ENCODE results near the gene MCRIP1. TPM values are rescaled to one million over a fixed set of nuclear protein-coding genes. Genes with fewer than 3 reads are reported as not detected.

MCRIP1 gene, protein sequence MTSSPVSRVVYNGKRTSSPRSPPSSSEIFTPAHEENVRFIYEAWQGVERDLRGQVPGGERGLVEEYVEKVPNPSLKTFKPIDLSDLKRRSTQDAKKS
- total RNA-seq (2021) (126 to 144 TPM (median 131 TPM) in 3 replicates), Bru-seq, nascent RNA (percentile 58 among the genes with signal in this experiment)
- long read RNA-seq, experiment 1, transcript MCRIP1-212 (5 exons, 2,979 nt): minor isoform, 9 of 218 reads
- long read RNA-seq, experiment 1, transcript MCRIP1-203 (6 exons, 925 nt): minor isoform, 52 of 218 reads
- long read RNA-seq, experiment 1, transcript MCRIP1-207 (4 exons, 2,775 nt): minor isoform, 12 of 218 reads
- long read RNA-seq, experiment 1, transcript MCRIP1-201 (5 exons, 1,209 nt): major isoform, 118 of 218 reads
- long read RNA-seq, experiment 1, partial matches to known transcripts: 4 of 218 reads
- long read RNA-seq, experiment 1, other reads (novel, unspliced or antisense): 14 of 218 reads
- long read RNA-seq, experiment 2, transcript MCRIP1-212 (5 exons, 2,979 nt): minor isoform, 16 of 164 reads
- long read RNA-seq, experiment 2, transcript MCRIP1-201 (5 exons, 1,209 nt): major isoform, 45 of 164 reads
- long read RNA-seq, experiment 2, transcript MCRIP1-203 (6 exons, 925 nt): minor isoform, 25 of 164 reads
- long read RNA-seq, experiment 2, transcript MCRIP1-207 (4 exons, 2,775 nt): minor isoform, 31 of 164 reads
- long read RNA-seq, experiment 2, partial matches to known transcripts: 10 of 164 reads
- long read RNA-seq, experiment 2, other reads (novel, unspliced or antisense): 30 of 164 reads
- long read RNA-seq, experiment 3, transcript MCRIP1-206 (4 exons, 1,123 nt): minor isoform, 17 of 143 reads
- long read RNA-seq, experiment 3, transcript MCRIP1-201 (5 exons, 1,209 nt): major isoform, 72 of 143 reads
- long read RNA-seq, experiment 3, transcript MCRIP1-207 (4 exons, 2,775 nt): minor isoform, 7 of 143 reads
- long read RNA-seq, experiment 3, transcript MCRIP1-203 (6 exons, 925 nt): minor isoform, 32 of 143 reads
- long read RNA-seq, experiment 3, partial matches to known transcripts: 2 of 143 reads
- long read RNA-seq, experiment 3, other reads (novel, unspliced or antisense): 11 of 143 reads

DNA sequence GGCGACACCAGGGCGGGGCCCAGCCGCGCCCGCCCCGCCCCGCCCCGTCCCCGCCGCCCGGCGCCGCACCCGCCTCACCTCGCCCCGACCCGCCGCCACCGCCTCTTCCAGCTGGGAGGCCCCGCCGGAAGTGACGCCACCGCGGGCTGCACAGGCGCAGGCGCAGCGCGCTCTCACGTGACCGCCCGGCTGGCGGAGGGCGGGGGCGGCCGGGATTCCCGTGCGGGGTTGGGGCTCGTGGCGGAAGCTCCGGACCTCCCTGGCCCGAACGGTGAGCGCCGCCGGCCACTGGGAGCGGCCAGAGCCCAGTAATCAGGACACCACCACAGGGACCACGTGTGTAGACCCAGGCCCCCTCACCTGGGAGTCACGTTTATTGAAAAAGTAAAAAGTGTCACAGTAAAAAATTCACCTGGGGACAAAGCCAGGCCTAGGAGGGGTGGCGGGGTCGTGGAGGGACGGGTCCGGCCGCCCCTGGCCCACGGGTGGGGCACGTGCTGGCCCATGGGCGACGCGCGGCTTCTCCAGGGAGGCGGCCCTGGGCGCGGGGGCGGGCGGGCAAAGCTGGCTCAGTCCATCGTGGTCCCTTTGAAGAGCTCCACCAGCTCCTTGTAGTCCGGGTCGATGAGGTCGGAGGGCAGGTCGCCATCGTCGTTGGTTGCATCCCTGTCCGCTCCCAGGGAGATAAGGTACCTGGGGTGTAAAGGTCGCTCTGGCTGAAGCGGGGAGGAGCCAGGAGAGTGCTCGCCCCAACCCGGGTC is at the start of gene MCRIP1:
MCRIP1 (minus strand) TSS at position 132 of the 761 bp plus-strand sequence. CDS start 8,785 bp downstream, outside the sequence.
- Mint-ChIP-seq H3K36me3 (no peaks in the 10 kb centered on the region), H3K4me3 (peak within 1 kb of the TSS; percentile 90), H3K9me3 (no peaks in the 10 kb centered on the region), H3K4me1 (peaks cover 11% of the 10 kb centered on the region), H3K27ac (peak within 1 kb of the TSS; percentile 76), H3K27me3 (ENCODE audit: low read depth) (no peaks in the 10 kb centered on the region)
- ATAC-seq (peak; percentile 78), DNase-seq (ENCODE audit: low spot score) (peak; percentile 96)
- POLR2A ChIA-PET: interaction anchor here (0.5 to 1.2 kb wide), 3 partner anchors 11 to 380 kb away, joined by 3 read pairs; partner anchors contain the start of gene CCDC57
- CTCF ChIA-PET: interaction anchor here (0.6 to 2.9 kb wide), 10 partner anchors 12 to 318 kb away, joined by 3 to 8 read pairs (median 4); partner anchors contain the start of genes DCXR and NOTUM
- TF ChIP-seq, protein P1, sequence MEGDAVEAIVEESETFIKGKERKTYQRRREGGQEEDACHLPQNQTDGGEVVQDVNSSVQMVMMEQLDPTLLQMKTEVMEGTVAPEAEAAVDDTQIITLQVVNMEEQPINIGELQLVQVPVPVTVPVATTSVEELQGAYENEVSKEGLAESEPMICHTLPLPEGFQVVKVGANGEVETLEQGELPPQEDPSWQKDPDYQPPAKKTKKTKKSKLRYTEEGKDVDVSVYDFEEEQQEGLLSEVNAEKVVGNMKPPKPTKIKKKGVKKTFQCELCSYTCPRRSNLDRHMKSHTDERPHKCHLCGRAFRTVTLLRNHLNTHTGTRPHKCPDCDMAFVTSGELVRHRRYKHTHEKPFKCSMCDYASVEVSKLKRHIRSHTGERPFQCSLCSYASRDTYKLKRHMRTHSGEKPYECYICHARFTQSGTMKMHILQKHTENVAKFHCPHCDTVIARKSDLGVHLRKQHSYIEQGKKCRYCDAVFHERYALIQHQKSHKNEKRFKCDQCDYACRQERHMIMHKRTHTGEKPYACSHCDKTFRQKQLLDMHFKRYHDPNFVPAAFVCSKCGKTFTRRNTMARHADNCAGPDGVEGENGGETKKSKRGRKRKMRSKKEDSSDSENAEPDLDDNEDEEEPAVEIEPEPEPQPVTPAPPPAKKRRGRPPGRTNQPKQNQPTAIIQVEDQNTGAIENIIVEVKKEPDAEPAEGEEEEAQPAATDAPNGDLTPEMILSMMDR (IDR thresholded peaks at IDR 0.05): no peak
- TF ChIP-seq, protein P2, sequence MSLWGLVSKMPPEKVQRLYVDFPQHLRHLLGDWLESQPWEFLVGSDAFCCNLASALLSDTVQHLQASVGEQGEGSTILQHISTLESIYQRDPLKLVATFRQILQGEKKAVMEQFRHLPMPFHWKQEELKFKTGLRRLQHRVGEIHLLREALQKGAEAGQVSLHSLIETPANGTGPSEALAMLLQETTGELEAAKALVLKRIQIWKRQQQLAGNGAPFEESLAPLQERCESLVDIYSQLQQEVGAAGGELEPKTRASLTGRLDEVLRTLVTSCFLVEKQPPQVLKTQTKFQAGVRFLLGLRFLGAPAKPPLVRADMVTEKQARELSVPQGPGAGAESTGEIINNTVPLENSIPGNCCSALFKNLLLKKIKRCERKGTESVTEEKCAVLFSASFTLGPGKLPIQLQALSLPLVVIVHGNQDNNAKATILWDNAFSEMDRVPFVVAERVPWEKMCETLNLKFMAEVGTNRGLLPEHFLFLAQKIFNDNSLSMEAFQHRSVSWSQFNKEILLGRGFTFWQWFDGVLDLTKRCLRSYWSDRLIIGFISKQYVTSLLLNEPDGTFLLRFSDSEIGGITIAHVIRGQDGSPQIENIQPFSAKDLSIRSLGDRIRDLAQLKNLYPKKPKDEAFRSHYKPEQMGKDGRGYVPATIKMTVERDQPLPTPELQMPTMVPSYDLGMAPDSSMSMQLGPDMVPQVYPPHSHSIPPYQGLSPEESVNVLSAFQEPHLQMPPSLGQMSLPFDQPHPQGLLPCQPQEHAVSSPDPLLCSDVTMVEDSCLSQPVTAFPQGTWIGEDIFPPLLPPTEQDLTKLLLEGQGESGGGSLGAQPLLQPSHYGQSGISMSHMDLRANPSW (CRISPR knock-in tag; conservative IDR thresholded peaks at IDR 0.05; ENCODE audit: low read depth): no peak
- TF ChIP-seq CREB1 (CRISPR knock-in tag; IDR thresholded peaks at IDR 0.05) (no peak), TCF7 (CRISPR knock-in tag; IDR thresholded peaks at IDR 0.05; ENCODE audit: low read depth) (no peak), MYBL2 (CRISPR knock-in tag; IDR thresholded peaks at IDR 0.05) (0 out of 2 replicates have a peak, but pooled peaks have one; percentile 55), FOXP1 (CRISPR knock-in tag; IDR thresholded peaks at IDR 0.05; ENCODE audit: borderline replicate concordance) (peak; percentile 71), ATF1 (CRISPR knock-in tag; IDR thresholded peaks at IDR 0.05) (0 out of 2 replicates have a peak, but pooled peaks have one; percentile 40), TP53 (CRISPR knock-in tag; IDR thresholded peaks at IDR 0.05) (no peak), ZNF416 (CRISPR knock-in tag; IDR thresholded peaks at IDR 0.05) (0 out of 2 replicates have a peak, but pooled peaks have one; percentile 39), NFATC4 (CRISPR knock-in tag; IDR thresholded peaks at IDR 0.05) (no peak), FOXK1 (CRISPR knock-in tag; IDR thresholded peaks at IDR 0.05) (peak; percentile 74; the same call in 1 of the 2 replicates), GABPB1 (CRISPR knock-in tag; IDR thresholded peaks at IDR 0.05) (peak; percentile 57)
- TF ChIP-seq, protein P3, sequence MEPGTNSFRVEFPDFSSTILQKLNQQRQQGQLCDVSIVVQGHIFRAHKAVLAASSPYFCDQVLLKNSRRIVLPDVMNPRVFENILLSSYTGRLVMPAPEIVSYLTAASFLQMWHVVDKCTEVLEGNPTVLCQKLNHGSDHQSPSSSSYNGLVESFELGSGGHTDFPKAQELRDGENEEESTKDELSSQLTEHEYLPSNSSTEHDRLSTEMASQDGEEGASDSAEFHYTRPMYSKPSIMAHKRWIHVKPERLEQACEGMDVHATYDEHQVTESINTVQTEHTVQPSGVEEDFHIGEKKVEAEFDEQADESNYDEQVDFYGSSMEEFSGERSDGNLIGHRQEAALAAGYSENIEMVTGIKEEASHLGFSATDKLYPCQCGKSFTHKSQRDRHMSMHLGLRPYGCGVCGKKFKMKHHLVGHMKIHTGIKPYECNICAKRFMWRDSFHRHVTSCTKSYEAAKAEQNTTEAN (CRISPR knock-in tag; IDR thresholded peaks at IDR 0.05): peak; percentile 79; the same call in 1 of the 2 replicates
- TF ChIP-seq, protein P4, sequence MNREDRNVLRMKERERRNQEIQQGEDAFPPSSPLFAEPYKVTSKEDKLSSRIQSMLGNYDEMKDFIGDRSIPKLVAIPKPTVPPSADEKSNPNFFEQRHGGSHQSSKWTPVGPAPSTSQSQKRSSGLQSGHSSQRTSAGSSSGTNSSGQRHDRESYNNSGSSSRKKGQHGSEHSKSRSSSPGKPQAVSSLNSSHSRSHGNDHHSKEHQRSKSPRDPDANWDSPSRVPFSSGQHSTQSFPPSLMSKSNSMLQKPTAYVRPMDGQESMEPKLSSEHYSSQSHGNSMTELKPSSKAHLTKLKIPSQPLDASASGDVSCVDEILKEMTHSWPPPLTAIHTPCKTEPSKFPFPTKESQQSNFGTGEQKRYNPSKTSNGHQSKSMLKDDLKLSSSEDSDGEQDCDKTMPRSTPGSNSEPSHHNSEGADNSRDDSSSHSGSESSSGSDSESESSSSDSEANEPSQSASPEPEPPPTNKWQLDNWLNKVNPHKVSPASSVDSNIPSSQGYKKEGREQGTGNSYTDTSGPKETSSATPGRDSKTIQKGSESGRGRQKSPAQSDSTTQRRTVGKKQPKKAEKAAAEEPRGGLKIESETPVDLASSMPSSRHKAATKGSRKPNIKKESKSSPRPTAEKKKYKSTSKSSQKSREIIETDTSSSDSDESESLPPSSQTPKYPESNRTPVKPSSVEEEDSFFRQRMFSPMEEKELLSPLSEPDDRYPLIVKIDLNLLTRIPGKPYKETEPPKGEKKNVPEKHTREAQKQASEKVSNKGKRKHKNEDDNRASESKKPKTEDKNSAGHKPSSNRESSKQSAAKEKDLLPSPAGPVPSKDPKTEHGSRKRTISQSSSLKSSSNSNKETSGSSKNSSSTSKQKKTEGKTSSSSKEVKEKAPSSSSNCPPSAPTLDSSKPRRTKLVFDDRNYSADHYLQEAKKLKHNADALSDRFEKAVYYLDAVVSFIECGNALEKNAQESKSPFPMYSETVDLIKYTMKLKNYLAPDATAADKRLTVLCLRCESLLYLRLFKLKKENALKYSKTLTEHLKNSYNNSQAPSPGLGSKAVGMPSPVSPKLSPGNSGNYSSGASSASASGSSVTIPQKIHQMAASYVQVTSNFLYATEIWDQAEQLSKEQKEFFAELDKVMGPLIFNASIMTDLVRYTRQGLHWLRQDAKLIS (CRISPR knock-in tag; IDR thresholded peaks at IDR 0.05; ENCODE audit: borderline replicate concordance): no peak
- TF ChIP-seq, protein P5, sequence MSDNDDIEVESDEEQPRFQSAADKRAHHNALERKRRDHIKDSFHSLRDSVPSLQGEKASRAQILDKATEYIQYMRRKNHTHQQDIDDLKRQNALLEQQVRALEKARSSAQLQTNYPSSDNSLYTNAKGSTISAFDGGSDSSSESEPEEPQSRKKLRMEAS (CRISPR knock-in tag; IDR thresholded peaks at IDR 0.05): peak; percentile 59; the same call in 1 of the 2 replicates
- TF ChIP-seq, protein P6, sequence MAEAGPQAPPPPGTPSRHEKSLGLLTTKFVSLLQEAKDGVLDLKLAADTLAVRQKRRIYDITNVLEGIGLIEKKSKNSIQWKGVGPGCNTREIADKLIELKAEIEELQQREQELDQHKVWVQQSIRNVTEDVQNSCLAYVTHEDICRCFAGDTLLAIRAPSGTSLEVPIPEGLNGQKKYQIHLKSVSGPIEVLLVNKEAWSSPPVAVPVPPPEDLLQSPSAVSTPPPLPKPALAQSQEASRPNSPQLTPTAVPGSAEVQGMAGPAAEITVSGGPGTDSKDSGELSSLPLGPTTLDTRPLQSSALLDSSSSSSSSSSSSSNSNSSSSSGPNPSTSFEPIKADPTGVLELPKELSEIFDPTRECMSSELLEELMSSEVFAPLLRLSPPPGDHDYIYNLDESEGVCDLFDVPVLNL (CRISPR knock-in tag; IDR thresholded peaks at IDR 0.05; ENCODE audit: borderline replicate concordance, low read depth): 0 out of 2 replicates have a peak, but pooled peaks have one; percentile 22
- TF ChIP-seq, protein P7, sequence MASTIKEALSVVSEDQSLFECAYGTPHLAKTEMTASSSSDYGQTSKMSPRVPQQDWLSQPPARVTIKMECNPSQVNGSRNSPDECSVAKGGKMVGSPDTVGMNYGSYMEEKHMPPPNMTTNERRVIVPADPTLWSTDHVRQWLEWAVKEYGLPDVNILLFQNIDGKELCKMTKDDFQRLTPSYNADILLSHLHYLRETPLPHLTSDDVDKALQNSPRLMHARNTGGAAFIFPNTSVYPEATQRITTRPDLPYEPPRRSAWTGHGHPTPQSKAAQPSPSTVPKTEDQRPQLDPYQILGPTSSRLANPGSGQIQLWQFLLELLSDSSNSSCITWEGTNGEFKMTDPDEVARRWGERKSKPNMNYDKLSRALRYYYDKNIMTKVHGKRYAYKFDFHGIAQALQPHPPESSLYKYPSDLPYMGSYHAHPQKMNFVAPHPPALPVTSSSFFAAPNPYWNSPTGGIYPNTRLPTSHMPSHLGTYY (CRISPR knock-in tag; IDR thresholded peaks at IDR 0.05): no peak
